NT2/D1 (cell line): Measurements from ENCODE around the gene EPB41L1.

Experiments used
- SUZ12 ChIP-seq: IDR thresholded peaks from 2 replicates; pipeline ENCODE4 v1.6.1; 2011; ENCODE audit not compliant: insufficient read length, insufficient read depth; ENCODE audit errors: extremely low read depth
- YY1 ChIP-seq: IDR thresholded peaks from 2 replicates; pipeline ENCODE4 v1.6.1; 2011; ENCODE audit not compliant: insufficient read length, insufficient read depth
- ZNF274 ChIP-seq: IDR thresholded peaks from 2 replicates; pipeline ENCODE4 v1.6.1; 2011; ENCODE audit warnings: mild to moderate bottlenecking, low read depth, low read length

GRCh38 chr20:36196676-36197075, 42.1 kb downstream of the EPB41L1 start:
- no peak for TF ChIP-seq ZNF274
- no peak for TF ChIP-seq YY1
- TF ChIP-seq SUZ12, result no peak
